UCSD-AML1 (cell line): ENCODE data around the gene AJM1.
"Not testable (repeated sequence)": the region's sequence is repeated elsewhere in the genome, so short reads cannot be mapped to it uniquely, and the experiment has no call there.

ENCODE experiments used
- DNase-seq: peaks from one replicate; lab custom pipeline; 2025; ENCODE audit not compliant: unreplicated experiment; lab: John Stamatoyannopoulos, UW

AJM1 gene

GRCh38 chr9:136842380-136842948, at the start of gene AJM1:
TSS of gene AJM1 (plus strand) at chr9:136842478. CDS start at chr9:136844415, 1,937 bp downstream.
- DNase-seq: peak; percentile 80

GRCh38 chr9:136793086-136793946, 49.0 kb upstream of the AJM1 start:
- DNase-seq: no peak

GRCh38 chr9:136794281-136794999, 47.8 kb upstream of the AJM1 start:
- DNase-seq: no peak

GRCh38 chr9:136795000-136795348, 47.3 kb upstream of the AJM1 start:
- no peak for DNase-seq

GRCh38 chr9:136796238-136796774, 46.0 kb upstream of the AJM1 start, which contains the start of gene CCDC183:
TSS of gene CCDC183 (plus strand) at chr9:136796338. CDS start at chr9:136796398, 60 bp downstream.
- DNase-seq: no peak

- DNase-seq: not testable (repeated sequence)
Measured at GRCh38 chr9:136796775-136797347, 45.4 kb upstream of the AJM1 start.

GRCh38 chr9:136798708-136799078, 43.6 kb upstream of the AJM1 start:
- no peak for DNase-seq

- no peak for DNase-seq
Measured at GRCh38 chr9:136799079-136799853, 43.0 kb upstream of the AJM1 start.

- peak; percentile 83 for DNase-seq
Measured at GRCh38 chr9:136799854-136800657, 42.2 kb upstream of the AJM1 start.

GRCh38 chr9:136802321-136802720, 40.0 kb upstream of the AJM1 start:
- no peak for DNase-seq

- DNase-seq: not testable (repeated sequence)
Measured at GRCh38 chr9:136803009-136803550, 39.2 kb upstream of the AJM1 start.

- DNase-seq: no peak
Measured at GRCh38 chr9:136803551-136804508, 38.4 kb upstream of the AJM1 start.

- DNase-seq: no peak
Measured at GRCh38 chr9:136804509-136805206, 37.6 kb upstream of the AJM1 start.

GRCh38 chr9:136805207-136805740, 37.0 kb upstream of the AJM1 start:
- no peak for DNase-seq

GRCh38 chr9:136806067-136806466, 36.2 kb upstream of the AJM1 start:
- no peak for DNase-seq

GRCh38 chr9:136806631-136807201, 35.6 kb upstream of the AJM1 start:
- no peak for DNase-seq
